Measurements from ENCODE around the gene DEGS2.
"Not testable (repeated sequence)": the region's sequence is repeated elsewhere in the genome, so short reads cannot be mapped to it uniquely, and the experiment has no call there.

Gene DEGS2

GRCh38 chr14:100159094-100159864, at the start of gene DEGS2:
TSS of gene DEGS2 (minus strand) at chr14:100159645. CDS start at chr14:100159587, 58 bp downstream.
- DNase-seq (ENCODE audit: low read depth), result no peak

GRCh38 chr14:100208136-100208535, 48.7 kb upstream of the DEGS2 start:
- DNase-seq (ENCODE audit: low read depth), result not testable (repeated sequence)

- DNase-seq (ENCODE audit: low read depth), result not testable (repeated sequence)
These were observed 48.1 kb upstream of the DEGS2 start for GRCh38 chr14:100207588-100207987.

- not testable (repeated sequence) for DNase-seq (ENCODE audit: low read depth)
These were observed 45.4 kb upstream of the DEGS2 start for GRCh38 chr14:100204835-100205167.

GRCh38 chr14:100203962-100204834, 44.8 kb upstream of the DEGS2 start:
- no peak for DNase-seq (ENCODE audit: low read depth)

- no peak for DNase-seq (ENCODE audit: low read depth)
These were observed 43.7 kb upstream of the DEGS2 start for GRCh38 chr14:100203146-100203545.

- no peak for DNase-seq (ENCODE audit: low read depth)
These were observed 43.3 kb upstream of the DEGS2 start for GRCh38 chr14:100202712-100203111.

- DNase-seq (ENCODE audit: low read depth), result no peak
These were observed 42.3 kb upstream of the DEGS2 start for GRCh38 chr14:100201701-100202100.

GRCh38 chr14:100200311-100200710, 40.9 kb upstream of the DEGS2 start:
- DNase-seq (ENCODE audit: low read depth), result no peak

- DNase-seq (ENCODE audit: low read depth), result peak; percentile 29
These were observed 39.9 kb upstream of the DEGS2 start for GRCh38 chr14:100199240-100199860.

GRCh38 chr14:100193417-100194357, 34.2 kb upstream of the DEGS2 start:
- peak; percentile 19 for DNase-seq (ENCODE audit: low read depth)

GRCh38 chr14:100192672-100193416, 33.4 kb upstream of the DEGS2 start:
- DNase-seq (ENCODE audit: low read depth), result peak; percentile 99

- DNase-seq (ENCODE audit: low read depth), result no peak
These were observed 32.8 kb upstream of the DEGS2 start for GRCh38 chr14:100192250-100192671.

GRCh38 chr14:100191584-100192249, 32.3 kb upstream of the DEGS2 start:
- DNase-seq (ENCODE audit: low read depth), result no peak

GRCh38 chr14:100190126-100190525, 30.7 kb upstream of the DEGS2 start:
- DNase-seq (ENCODE audit: low read depth), result no peak

GRCh38 chr14:100188392-100189030, 29.1 kb upstream of the DEGS2 start:
- DNase-seq (ENCODE audit: low read depth), result no peak

- DNase-seq (ENCODE audit: low read depth), result no peak
These were observed 27.9 kb upstream of the DEGS2 start for GRCh38 chr14:100187247-100187833.

GRCh38 chr14:100181876-100182551, 22.6 kb upstream of the DEGS2 start:
- DNase-seq (ENCODE audit: low read depth), result not testable (repeated sequence)

- not testable (repeated sequence) for DNase-seq (ENCODE audit: low read depth)
These were observed 21.2 kb upstream of the DEGS2 start for GRCh38 chr14:100180671-100181070.
